ENCODE measurements around the gene WIPF2. TPM values are rescaled to one million over a fixed set of nuclear protein-coding genes. Genes with fewer than 3 reads are reported as not detected.
"Not testable (repeated sequence)": the region's sequence is repeated elsewhere in the genome, so short reads cannot be mapped to it uniquely, and the experiment has no call there.

The WIPF2 gene
- total RNA-seq, 1 donor from 2014 or later = 11.2 TPM

GRCh38 chr17:40192961-40193360 is 26.1 kb upstream of the WIPF2 start:
- intact Hi-C loops (cut with DNase I) = no loop called here
- H3K4me1 ChIP-seq = peaks cover 0 to 6% of the 10 kb centered on the region in 2 donors
- no peaks in the 10 kb centered on the region for H3K9me3 ChIP-seq
- H3K27me3 ChIP-seq = no peaks in the 10 kb centered on the region
- DNase-seq (ENCODE audit: low spot score in 2 of 2) = no peak
- H3K36me3 ChIP-seq = no peaks in the 10 kb centered on the region
- H3K4me3 ChIP-seq = no peak overlapping the region
- H3K27ac ChIP-seq = no peak overlapping the region
- no peak for TF ChIP-seq CTCF (IDR thresholded peaks at IDR 0.05)

- intact Hi-C loops (cut with DNase I) = no loop called here
- DNase-seq (ENCODE audit: low spot score in 2 of 2) = no peak
- no peaks in the 10 kb centered on the region for H3K36me3 ChIP-seq
- H3K4me3 ChIP-seq = no peak overlapping the region
- peaks cover 0 to 6% of the 10 kb centered on the region in 2 donors for H3K4me1 ChIP-seq
- TF ChIP-seq CTCF (IDR thresholded peaks at IDR 0.05) = no peak
- no peaks in the 10 kb centered on the region for H3K27me3 ChIP-seq
- H3K27ac ChIP-seq = no peak overlapping the region
- no peaks in the 10 kb centered on the region for H3K9me3 ChIP-seq
Measured at GRCh38 chr17:40194821-40195220, 24.3 kb upstream of the WIPF2 start.

- intact Hi-C loops (cut with DNase I) = no loop called here
- no peak for TF ChIP-seq CTCF (IDR thresholded peaks at IDR 0.05)
- H3K9me3 ChIP-seq = no peaks in the 10 kb centered on the region
Measured at GRCh38 chr17:40197550-40197949, 21.6 kb upstream of the WIPF2 start.

GRCh38 chr17:40197965-40198456 is 21.1 kb upstream of the WIPF2 start:
- H3K27me3 ChIP-seq; H3K27ac ChIP-seq; H3K4me1 ChIP-seq; DNase-seq (ENCODE audit: low spot score in 2 of 2); H3K9me3 ChIP-seq; H3K36me3 ChIP-seq; H3K4me3 ChIP-seq; intact Hi-C loops (cut with DNase I): not testable (repeated sequence)

More at GRCh38 chr17:40197550-40197949, 21.6 kb upstream of the WIPF2 start:
- Histone ChIP-seq H3K4me3 (no peak overlapping the region), H3K27ac (no peak overlapping the region), H3K4me1 (no peaks in the 10 kb centered on the region), H3K36me3 (no peaks in the 10 kb centered on the region), H3K27me3 (no peaks in the 10 kb centered on the region)
- DNase-seq (ENCODE audit: low spot score in 2 of 2) = no peak

GRCh38 chr17:40198576-40198975 is 20.5 kb upstream of the WIPF2 start:
- intact Hi-C loops (cut with DNase I) = no loop called here
- no peak for TF ChIP-seq CTCF (IDR thresholded peaks at IDR 0.05)
- H3K9me3 ChIP-seq = no peaks in the 10 kb centered on the region
- H3K27me3 ChIP-seq = no peaks in the 10 kb centered on the region
- no peaks in the 10 kb centered on the region for H3K36me3 ChIP-seq
- no peaks in the 10 kb centered on the region for H3K4me1 ChIP-seq
- no peak for DNase-seq (ENCODE audit: low spot score in 2 of 2)
- H3K4me3 ChIP-seq = no peak overlapping the region
- H3K27ac ChIP-seq = no peak overlapping the region

GRCh38 chr17:40203131-40203530 is 16.0 kb upstream of the WIPF2 start:
- Histone ChIP-seq H3K4me1 (no peaks in the 10 kb centered on the region), H3K27ac (no peak overlapping the region), H3K36me3 (no peaks in the 10 kb centered on the region)

GRCh38 chr17:40206193-40206592 is 12.9 kb upstream of the WIPF2 start:
- H3K4me3 ChIP-seq; H3K9me3 ChIP-seq; DNase-seq (ENCODE audit: low spot score in 2 of 2); H3K4me1 ChIP-seq; intact Hi-C loops (cut with DNase I); H3K36me3 ChIP-seq; H3K27ac ChIP-seq; H3K27me3 ChIP-seq: not testable (repeated sequence)

More at GRCh38 chr17:40203131-40203530, 16.0 kb upstream of the WIPF2 start:
- no peak overlapping the region for H3K4me3 ChIP-seq
- DNase-seq (ENCODE audit: low spot score in 2 of 2) = no peak
- TF ChIP-seq CTCF (IDR thresholded peaks at IDR 0.05) = no peak
- H3K27me3 ChIP-seq = no peaks in the 10 kb centered on the region
- H3K9me3 ChIP-seq = no peaks in the 10 kb centered on the region
- intact Hi-C loops (cut with DNase I) = loop anchor here (2.0 to 5.0 kb wide), 2 partner anchors 88 to 154 kb away; no protein-coding TSS in a partner anchor

All from ascending aorta (tissue), 2 donors.